DMS114 treated with DMSO at 0.1 percent for 48 hours (cell line): ENCODE measurements around the gene SRSF10.
"Not testable (repeated sequence)": the region's sequence is repeated elsewhere in the genome, so short reads cannot be mapped to it uniquely, and the experiment has no call there.

Experiments
- DNase-seq: peaks from one replicate; lab custom pipeline; 2025; ENCODE audit not compliant: unreplicated experiment; lab: John Stamatoyannopoulos, UW

The SRSF10 gene

DNA sequence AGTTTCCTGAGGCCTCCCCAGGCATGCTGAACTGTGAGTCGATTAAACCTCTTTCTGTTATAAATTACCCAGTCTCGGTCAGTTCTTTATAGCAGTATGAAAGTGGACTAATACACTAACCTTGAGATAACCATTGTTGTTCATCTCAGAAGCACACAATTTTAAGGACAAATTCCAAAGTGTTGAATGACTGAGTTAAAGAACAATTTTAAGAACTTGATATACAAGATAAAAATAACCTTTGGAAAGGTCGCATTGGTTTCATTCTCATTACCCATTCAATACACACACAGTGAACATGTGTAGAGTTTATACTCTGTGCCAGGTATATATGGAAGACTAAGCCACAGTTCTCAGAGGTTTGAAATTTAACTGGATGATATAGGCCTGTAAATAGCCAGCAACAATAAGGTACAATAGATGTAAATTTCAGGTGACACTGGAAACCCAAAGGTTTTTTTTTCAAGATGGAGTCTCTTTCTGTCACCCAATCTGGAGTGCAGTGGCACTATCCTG lies 19.1 kb upstream of the SRSF10 start:
- DNase-seq = no peak

- DNase-seq = no peak
Measured at GRCh38 chr1:23997812-23998211, 17.7 kb upstream of the SRSF10 start.

- DNase-seq = no peak
Measured at GRCh38 chr1:23996700-23997229, 16.6 kb upstream of the SRSF10 start.

GRCh38 chr1:23995431-23995837 lies 15.3 kb upstream of the SRSF10 start:
- no peak for DNase-seq

- not testable (repeated sequence) for DNase-seq
Measured at GRCh38 chr1:23992011-23992410, 11.9 kb upstream of the SRSF10 start.

DNA sequence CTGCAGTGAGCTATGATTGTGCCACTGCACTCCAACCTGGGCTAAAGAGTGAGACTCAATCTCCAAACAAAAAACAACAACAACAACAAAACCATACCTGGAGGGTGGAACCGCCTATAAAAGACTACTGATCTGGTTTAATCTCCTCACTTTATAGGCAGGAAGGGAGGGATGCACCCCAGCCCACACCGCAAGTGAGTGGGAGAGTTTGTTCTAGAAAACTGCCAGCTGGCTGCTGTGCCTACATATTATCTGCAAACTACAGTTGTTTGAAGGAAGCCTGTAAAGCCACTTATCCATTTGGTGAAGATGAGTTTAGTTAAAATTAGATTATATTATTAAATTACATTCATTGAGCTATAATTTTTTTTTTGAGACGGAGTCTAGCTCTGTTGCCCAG lies 9.1 kb upstream of the SRSF10 start:
- no peak for DNase-seq

DNA sequence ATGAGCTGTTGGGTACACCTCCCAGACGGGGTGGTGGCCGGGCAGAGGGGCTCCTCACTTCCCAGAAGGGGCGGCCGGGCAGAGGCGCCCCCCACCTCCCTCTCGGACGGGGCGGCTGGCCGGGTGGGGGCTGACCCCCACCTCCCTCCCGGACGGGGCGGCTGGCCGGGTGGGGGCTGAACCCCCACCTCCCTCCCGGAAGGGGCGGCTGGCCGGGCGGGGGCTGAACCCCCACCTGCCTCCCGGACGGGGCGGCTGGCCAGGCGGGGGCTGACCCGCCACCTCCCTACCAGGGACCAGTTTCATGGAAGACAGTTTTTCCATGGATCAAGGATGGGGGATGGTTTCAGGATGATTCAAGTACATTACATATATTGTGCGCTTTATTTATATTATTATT lies 6.9 kb upstream of the SRSF10 start:
- not testable (repeated sequence) for DNase-seq

GRCh38 chr1:23984417-23985186 lies 4.5 kb upstream of the SRSF10 start:
- no peak for DNase-seq

DNA sequence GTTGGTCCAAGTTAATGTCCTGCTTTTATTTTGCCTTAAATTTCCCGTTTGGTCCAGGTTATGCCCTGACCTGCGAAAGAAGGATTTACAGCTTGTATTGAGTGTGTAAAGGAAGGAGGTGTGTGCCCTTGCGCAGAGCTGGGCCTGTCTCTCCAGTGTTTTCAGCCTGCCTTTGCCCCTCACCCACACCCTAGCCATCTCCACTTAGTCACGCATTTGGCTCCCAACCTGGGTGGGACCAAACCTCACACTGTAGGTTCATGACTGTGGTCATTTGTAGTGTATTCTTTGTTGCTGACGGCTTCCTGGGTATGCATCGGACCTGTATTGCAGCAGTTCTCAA lies 572 bp upstream of the SRSF10 start:
- DNase-seq = no peak

DNA sequence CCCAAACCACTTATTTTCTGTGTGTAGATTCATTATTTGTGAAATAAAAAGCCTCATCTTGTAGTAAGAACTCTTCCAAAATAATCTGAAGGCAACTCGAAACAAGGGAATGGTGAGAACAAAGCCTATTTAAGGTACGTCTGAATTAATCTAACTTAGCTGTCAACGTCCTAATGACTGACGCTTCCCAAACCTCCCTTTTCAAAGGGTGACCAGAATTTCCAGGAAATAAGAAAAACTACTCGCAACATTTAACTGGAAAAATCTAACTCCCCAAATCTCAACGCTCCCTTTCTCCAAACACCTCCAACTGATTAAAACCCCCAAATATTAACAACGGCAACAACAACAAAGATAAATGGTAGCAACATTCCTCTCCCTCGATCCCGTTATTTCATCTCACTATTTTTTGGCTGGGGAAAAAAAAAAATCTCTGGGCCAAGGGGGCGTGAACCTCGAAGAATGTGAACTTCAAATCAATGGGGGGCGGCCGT lies 693 bp downstream of the SRSF10 start:
- no peak for DNase-seq

GRCh38 chr1:23978805-23979204 lies 1.3 kb downstream of the SRSF10 start:
- no peak for DNase-seq

DNA sequence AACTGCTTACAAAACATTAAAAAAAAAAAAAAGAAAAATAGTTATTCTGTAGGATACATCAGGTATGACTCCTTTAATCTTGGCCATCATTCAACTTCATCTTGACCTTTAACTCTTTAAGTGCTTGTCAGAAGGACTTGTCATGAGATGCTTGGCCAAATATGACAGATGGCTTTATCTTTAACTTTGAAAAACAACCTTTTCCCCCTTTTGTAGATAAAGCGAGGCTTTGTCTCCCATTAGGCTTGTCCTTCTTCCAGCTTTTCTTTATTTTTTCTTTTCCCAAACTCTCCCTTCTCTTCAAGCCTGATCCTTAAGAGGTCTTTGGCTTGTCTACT lies 2.3 kb downstream of the SRSF10 start:
- no peak for DNase-seq

DNA sequence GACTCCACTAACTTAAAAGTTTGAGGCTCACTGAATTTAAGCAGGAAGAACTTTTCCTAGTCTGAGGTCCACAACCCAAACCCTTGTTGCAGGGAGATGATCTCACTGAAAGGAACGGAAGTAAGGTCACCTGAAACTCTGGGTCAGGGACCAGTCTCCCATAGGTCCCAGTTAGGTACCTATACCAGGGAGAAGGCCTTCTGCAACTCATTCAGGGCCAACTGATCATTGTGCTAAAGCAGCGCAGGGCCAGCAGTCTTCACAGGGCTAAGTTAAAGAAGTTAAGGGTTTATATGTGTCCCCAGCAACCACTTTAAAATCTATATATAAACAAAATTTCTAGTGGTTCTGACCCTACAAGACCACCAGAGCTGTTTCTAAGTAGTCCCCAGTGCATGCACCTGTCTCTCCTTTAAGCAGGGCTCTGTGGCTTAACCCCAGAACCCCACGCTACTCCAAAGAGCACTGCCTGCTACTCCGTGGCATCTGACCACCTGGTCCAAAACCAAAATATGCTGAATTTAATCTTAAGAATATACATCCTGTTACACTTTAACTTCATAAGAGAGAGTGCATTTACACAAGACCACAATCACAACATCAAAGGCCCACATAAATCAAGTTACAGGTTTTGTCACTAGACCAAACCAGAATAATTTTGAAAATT lies 2.8 kb downstream of the SRSF10 start:
- no peak for DNase-seq

GRCh38 chr1:23967871-23968270 lies 12.3 kb downstream of the SRSF10 start:
- no peak for DNase-seq

- no peak for DNase-seq
Measured at GRCh38 chr1:23966973-23967493, 13.1 kb downstream of the SRSF10 start.

DNA sequence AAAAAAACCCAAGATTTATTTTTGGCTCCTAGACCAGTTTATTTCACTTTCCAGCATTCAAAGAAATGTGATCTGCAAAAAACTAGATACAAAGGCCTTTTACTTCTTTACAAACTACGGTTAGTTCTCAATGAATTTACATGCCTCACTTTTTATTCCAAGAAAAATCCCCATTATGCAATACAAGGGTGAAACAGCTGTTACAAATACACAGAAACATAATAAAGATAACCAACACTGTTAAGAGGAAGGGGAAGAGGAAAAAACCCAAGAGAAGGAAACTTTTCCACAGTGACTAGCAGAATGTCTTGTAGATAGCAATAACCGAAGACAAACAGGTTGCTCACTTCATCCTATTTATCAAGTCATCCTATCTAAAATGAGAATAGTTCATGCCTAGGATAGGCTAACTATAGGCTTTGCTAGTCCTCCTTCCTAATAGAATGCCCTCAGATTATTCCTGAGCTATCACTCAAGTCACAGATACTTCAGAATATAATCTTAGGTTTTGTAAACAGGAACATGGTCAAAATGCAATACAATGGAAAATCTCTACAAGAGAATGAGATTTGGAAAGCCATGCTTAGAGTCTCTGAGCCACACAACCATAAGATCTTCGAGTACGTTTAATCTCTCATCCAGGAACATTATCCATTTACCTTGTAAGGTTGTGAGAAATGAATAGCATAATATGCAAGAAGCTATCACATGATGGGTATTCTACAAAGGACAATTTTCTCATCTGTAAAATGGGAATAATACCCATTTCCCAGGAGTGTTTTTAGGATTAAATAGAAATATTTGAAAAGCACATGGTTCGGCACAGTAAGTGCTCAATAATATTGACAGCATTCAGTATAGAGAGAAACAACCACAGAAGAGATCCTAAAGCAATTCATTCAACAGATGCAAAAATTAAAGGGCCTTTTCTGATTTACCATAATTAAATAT lies 15.1 kb downstream of the SRSF10 start:
- no peak for DNase-seq

- DNase-seq = no peak
Measured at GRCh38 chr1:23964235-23964668, 15.9 kb downstream of the SRSF10 start.

- no peak for DNase-seq
Measured at GRCh38 chr1:23963617-23964234, 16.4 kb downstream of the SRSF10 start.

- no peak for DNase-seq
Measured at GRCh38 chr1:23960291-23961020, 19.7 kb downstream of the SRSF10 start.
